ENCODE data around the gene DIAPH3. TPM values are rescaled to one million over a fixed set of nuclear protein-coding genes. Genes with fewer than 3 reads are reported as not detected.

Gene DIAPH3
- total and polyA plus RNA-seq, 4 donors: 0.35 to 6.7 (median 1.1) TPM

- Histone ChIP-seq H3K36me3 (ENCODE audit: control insufficient read depth in 4 of 4, insufficient read depth in 4 of 4, low read length in 4 of 4) (no peaks in the 10 kb centered on the region), H3K27me3 (ENCODE audit: control insufficient read depth in 3 of 3, insufficient read depth in 3 of 3, low read length in 2 of 3) (no peaks in the 10 kb centered on the region), H3K27ac (ENCODE audit: low read depth in 1 of 2, low read length in 1 of 2) (no peak overlapping the region), H3K9ac (ENCODE audit: insufficient read depth in 1 of 2, low read length in 2 of 2) (no peak overlapping the region), H3K9me3 (ENCODE audit: control insufficient read depth in 4 of 4, insufficient read depth in 3 of 4, low read length in 3 of 4) (no peaks in the 10 kb centered on the region), H3K4me3 (no peak overlapping the region), H3K4me1 (ENCODE audit: control insufficient read depth in 5 of 5, insufficient read depth in 5 of 5, low read length in 5 of 5) (no peaks in the 10 kb centered on the region)
- 77 to 82% methylated on average over 6 of the region's 6 CpGs for WGBS, 2 donors
- no peak for TF ChIP-seq CTCF (IDR thresholded peaks at IDR 0.05; ENCODE audit: control extremely low read depth, extremely low read depth)
- no peak for DNase-seq
- no peak for ATAC-seq (ENCODE audit: insufficient read depth, low FRiP score)
Observed at GRCh38 chr13:59734393-59734792, 429.3 kb downstream of the DIAPH3 start.

GRCh38 chr13:59733744-59734143, 430.0 kb downstream of the DIAPH3 start:
- no peak for TF ChIP-seq CTCF (IDR thresholded peaks at IDR 0.05; ENCODE audit: control extremely low read depth, extremely low read depth)

GRCh38 chr13:59730026-59730425, 433.7 kb downstream of the DIAPH3 start:
- WGBS, 2 donors: 95 to 97% methylated on average over 3 of the region's 3 CpGs
- ATAC-seq (ENCODE audit: insufficient read depth, low FRiP score): no peak

More at GRCh38 chr13:59733744-59734143, 430.0 kb downstream of the DIAPH3 start:
- DNase-seq (no peak), ATAC-seq (ENCODE audit: insufficient read depth, low FRiP score) (no peak)
- no peaks in the 10 kb centered on the region for H3K27me3 ChIP-seq (ENCODE audit: control insufficient read depth in 3 of 3, insufficient read depth in 3 of 3, low read length in 2 of 3)
- H3K27ac ChIP-seq (ENCODE audit: low read depth in 1 of 2, low read length in 1 of 2): no peak overlapping the region
- H3K36me3 ChIP-seq (ENCODE audit: control insufficient read depth in 4 of 4, insufficient read depth in 4 of 4, low read length in 4 of 4): no peaks in the 10 kb centered on the region
- H3K4me1 ChIP-seq (ENCODE audit: control insufficient read depth in 5 of 5, insufficient read depth in 5 of 5, low read length in 5 of 5): no peaks in the 10 kb centered on the region
- no peaks in the 10 kb centered on the region for H3K9me3 ChIP-seq (ENCODE audit: control insufficient read depth in 4 of 4, insufficient read depth in 3 of 4, low read length in 3 of 4)
- H3K4me3 ChIP-seq: no peak overlapping the region
- no peak overlapping the region for H3K9ac ChIP-seq (ENCODE audit: insufficient read depth in 1 of 2, low read length in 2 of 2)
- 97 to 98% methylated on average over 2 of the region's 2 CpGs for WGBS, 2 donors

More at GRCh38 chr13:59730026-59730425, 433.7 kb downstream of the DIAPH3 start:
- H3K36me3 ChIP-seq (ENCODE audit: control insufficient read depth in 4 of 4, insufficient read depth in 4 of 4, low read length in 4 of 4): no peaks in the 10 kb centered on the region
- no peak overlapping the region for H3K4me3 ChIP-seq
- H3K9me3 ChIP-seq (ENCODE audit: control insufficient read depth in 4 of 4, insufficient read depth in 3 of 4, low read length in 3 of 4): no peaks in the 10 kb centered on the region
- no peak for TF ChIP-seq CTCF (IDR thresholded peaks at IDR 0.05; ENCODE audit: control extremely low read depth, extremely low read depth)
- H3K4me1 ChIP-seq (ENCODE audit: control insufficient read depth in 5 of 5, insufficient read depth in 5 of 5, low read length in 5 of 5): peaks cover 0 to 6% (median 0%) of the 10 kb centered on the region in 5 donors
- no peaks in the 10 kb centered on the region for H3K27me3 ChIP-seq (ENCODE audit: control insufficient read depth in 3 of 3, insufficient read depth in 3 of 3, low read length in 2 of 3)
- no peak overlapping the region for H3K27ac ChIP-seq (ENCODE audit: low read depth in 1 of 2, low read length in 1 of 2)
- no peak overlapping the region for H3K9ac ChIP-seq (ENCODE audit: insufficient read depth in 1 of 2, low read length in 2 of 2)
- no peak for DNase-seq
